Raji (cell line): ENCODE results near the gene SATB1.

Source experiments
- POLR2A ChIP-seq: IDR thresholded peaks from 2 replicates; pipeline ENCODE4 v1.6.1; 2011; ENCODE audit warnings: low read depth, low read length, control low read depth; ENCODE audit not compliant: insufficient read depth

The SATB1 gene

GRCh38 chr3:18300916-18301315, 124.2 kb downstream of the SATB1 start:
- no peak for TF ChIP-seq POLR2A

GRCh38 chr3:18297126-18297525, 128.0 kb downstream of the SATB1 start:
- no peak for TF ChIP-seq POLR2A
